Endothelial cell of umbilical vein (primary cell): ENCODE data around the gene TRDN.

ENCODE experiments used
- EZH2 ChIP-seq: IDR thresholded peaks from 2 replicates; pipeline ENCODE4 v1.6.1; 2012; ENCODE audit warnings: borderline replicate concordance, low read depth, mild to moderate bottlenecking, moderate library complexity, low read length, inconsistent platforms; ENCODE audit not compliant: severe bottlenecking
- FOS ChIP-seq: IDR thresholded peaks from 2 replicates; pipeline ENCODE4 v1.6.1; 2011; ENCODE audit warnings: mild to moderate bottlenecking, low read length, moderate library complexity, borderline replicate concordance; ENCODE audit not compliant: insufficient read depth
- MAX ChIP-seq: IDR thresholded peaks from 2 replicates; pipeline ENCODE4 v1.6.1; 2011; ENCODE audit not compliant: insufficient read depth, insufficient read length
- MYC ChIP-seq: IDR thresholded peaks from one replicate; pipeline ENCODE4 v1.6.1; 2011; ENCODE audit warnings: mild to moderate bottlenecking, low read depth, low read length
- POLR2A ChIP-seq: IDR thresholded peaks from 2 replicates; pipeline ENCODE4 v1.6.1; 2012; ENCODE audit warnings: low read depth, mild to moderate bottlenecking, control low read depth, low read length
- POLR2AphosphoS5 ChIP-seq: IDR thresholded peaks from 2 replicates; pipeline ENCODE4 v1.6.1; 2012; ENCODE audit warnings: low read depth, mild to moderate bottlenecking, control low read depth, low read length, moderate library complexity; ENCODE audit not compliant: insufficient read depth
- TF ChIP-seq, protein P1 (sequence below), 2 donors: IDR thresholded peaks; 1 replicate in 1 of 2; 2 replicates in 1 of 2; pipeline ENCODE4 v1.5.1; 2011; ENCODE audit warnings: low read length in 2 of 2, mild to moderate bottlenecking in 2 of 2, moderate library complexity in 2 of 2, control low read depth in 1 of 2, inconsistent platforms in 1 of 2, low read depth in 1 of 2; ENCODE audit not compliant: insufficient read depth in 1 of 2; ENCODE audit errors: extremely low read depth in 1 of 2

GRCh38 chr6:123316733-123317323 lies 319.9 kb downstream of the TRDN start:
- no peak for TF ChIP-seq POLR2A
- TF ChIP-seq, protein P1, sequence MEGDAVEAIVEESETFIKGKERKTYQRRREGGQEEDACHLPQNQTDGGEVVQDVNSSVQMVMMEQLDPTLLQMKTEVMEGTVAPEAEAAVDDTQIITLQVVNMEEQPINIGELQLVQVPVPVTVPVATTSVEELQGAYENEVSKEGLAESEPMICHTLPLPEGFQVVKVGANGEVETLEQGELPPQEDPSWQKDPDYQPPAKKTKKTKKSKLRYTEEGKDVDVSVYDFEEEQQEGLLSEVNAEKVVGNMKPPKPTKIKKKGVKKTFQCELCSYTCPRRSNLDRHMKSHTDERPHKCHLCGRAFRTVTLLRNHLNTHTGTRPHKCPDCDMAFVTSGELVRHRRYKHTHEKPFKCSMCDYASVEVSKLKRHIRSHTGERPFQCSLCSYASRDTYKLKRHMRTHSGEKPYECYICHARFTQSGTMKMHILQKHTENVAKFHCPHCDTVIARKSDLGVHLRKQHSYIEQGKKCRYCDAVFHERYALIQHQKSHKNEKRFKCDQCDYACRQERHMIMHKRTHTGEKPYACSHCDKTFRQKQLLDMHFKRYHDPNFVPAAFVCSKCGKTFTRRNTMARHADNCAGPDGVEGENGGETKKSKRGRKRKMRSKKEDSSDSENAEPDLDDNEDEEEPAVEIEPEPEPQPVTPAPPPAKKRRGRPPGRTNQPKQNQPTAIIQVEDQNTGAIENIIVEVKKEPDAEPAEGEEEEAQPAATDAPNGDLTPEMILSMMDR (IDR thresholded peaks at IDR 0.05; ENCODE audit: extremely low read depth in 1 of 2, insufficient read depth in 1 of 2, low read depth in 1 of 2, low read length in 2 of 2), result no peak
- TF ChIP-seq EZH2, result no peak
- no peak for TF ChIP-seq MAX
- TF ChIP-seq POLR2AphosphoS5, result no peak
- no peak for TF ChIP-seq MYC
- TF ChIP-seq FOS, result no peak
